ENCODE results near the gene LGALS3. TPM values are rescaled to one million over a fixed set of nuclear protein-coding genes. Genes with fewer than 3 reads are reported as not detected.

The LGALS3 gene
- total RNA-seq, 1 donor from 2014 or later: 60.1 TPM

DNA sequence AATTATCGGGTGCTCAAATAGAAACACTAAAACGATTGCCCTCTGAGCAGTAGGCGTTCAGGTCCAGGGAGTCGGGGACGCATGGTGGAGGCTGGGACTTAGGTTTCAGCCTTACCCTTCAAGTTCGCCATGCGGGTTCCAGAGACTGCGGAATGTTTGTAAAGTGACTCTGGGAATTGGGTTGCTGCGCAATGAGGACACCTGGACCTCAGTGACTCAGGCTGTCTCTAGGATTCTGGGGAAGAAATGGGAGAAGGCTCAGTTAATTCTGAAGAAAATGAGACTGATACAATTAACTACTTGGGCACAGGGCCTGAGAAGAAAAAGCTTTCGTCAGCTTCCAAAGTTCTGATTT lies 1.1 kb downstream of the LGALS3 start:
- no peak for DNase-seq (ENCODE audit: low read depth, low spot score)

DNA sequence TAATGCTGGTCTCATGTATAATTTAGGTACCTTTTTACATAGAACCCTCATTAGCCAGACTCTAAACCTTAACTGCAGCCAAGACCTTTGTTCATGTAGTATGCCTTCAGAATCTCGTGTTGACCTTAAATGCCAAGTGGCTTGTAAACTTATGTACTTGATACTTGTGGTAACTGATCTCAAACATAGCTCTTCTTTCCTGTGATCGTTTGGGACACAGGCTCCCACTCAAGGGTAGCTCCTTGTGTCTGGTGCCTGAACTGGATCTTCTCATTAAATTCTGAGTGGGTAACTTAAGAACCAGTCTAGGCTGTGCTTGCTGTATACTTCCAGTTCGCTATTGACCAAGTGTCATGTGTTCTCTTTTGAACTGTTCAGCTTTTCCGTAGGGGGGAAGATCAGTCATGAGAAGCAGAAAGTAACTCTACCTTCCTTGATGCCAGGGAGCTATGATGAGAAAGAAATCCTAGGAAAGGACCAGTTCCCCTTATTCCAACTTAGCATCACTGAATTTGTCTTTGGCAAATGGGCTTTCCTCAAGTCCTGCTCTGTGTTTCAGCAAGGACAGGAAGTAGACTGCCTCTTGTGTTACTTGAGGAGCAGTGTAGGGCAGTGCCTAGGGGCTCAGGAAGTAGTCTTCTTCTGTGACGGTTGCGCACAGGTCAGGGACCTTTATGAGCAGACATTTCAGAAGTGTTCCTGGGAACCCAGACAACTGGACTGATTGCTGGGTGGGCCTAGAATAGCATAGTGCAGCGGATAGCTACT lies 2.5 kb downstream of the LGALS3 start:
- DNase-seq (ENCODE audit: low read depth, low spot score): no peak

DNA sequence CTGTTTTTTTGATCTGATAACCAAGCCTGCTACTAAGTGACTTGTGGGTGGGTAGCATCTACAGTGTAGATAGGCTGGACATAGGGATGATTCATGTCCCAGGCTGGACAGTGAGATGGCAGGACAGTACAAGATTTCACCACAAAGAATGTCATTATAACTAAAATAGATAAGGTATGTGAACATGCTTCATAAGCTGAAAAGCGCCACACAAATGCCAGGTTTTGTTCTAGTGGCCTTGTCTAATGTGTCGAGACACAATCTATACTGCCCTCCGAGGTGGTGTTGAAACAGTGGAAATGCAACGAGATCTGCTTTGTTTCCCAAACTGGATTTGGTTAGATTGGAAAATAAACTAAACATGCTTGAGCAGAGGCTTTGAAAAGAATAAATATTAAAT lies 4.4 kb downstream of the LGALS3 start:
- no peak for DNase-seq (ENCODE audit: low read depth, low spot score)

GRCh38 chr14:55136241-55136640 lies 7.2 kb downstream of the LGALS3 start:
- no peak for DNase-seq (ENCODE audit: low read depth, low spot score)

- peak; percentile 77 for DNase-seq (ENCODE audit: low read depth, low spot score)
These were observed 8.1 kb downstream of the LGALS3 start for GRCh38 chr14:55136885-55137786.

DNA sequence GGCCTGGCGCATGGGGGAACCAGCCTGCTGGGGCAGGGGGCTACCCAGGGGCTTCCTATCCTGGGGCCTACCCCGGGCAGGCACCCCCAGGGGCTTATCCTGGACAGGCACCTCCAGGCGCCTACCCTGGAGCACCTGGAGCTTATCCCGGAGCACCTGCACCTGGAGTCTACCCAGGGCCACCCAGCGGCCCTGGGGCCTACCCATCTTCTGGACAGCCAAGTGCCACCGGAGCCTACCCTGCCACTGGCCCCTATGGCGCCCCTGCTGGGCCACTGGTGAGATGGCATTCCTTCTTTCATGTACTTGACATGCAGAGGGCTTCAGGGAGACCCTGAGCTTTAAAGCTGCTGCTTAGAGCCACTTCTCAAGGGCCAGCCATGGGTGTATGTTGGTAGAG lies 9.0 kb downstream of the LGALS3 start:
- no peak for DNase-seq (ENCODE audit: low read depth, low spot score)

DNA sequence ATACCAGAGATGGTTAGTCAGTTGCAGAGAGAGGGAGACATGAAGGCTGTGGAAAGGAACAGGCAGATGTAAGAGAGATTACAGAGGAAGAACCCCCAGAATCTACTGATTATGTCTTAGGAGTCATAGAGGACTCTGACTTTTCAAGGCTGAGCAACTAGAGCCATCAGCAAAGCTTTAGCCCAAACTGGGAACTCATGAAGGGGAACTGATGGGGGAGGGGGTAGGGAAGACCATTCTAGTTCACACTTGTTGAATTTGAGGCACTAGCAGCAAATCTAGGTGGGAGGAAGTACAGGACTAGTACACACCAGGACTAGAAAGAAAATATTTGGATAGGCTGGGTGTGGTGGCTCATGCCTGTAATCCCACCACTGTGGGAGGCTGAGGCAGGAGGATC lies 10.1 kb downstream of the LGALS3 start:
- DNase-seq (ENCODE audit: low read depth, low spot score): no peak

DNA sequence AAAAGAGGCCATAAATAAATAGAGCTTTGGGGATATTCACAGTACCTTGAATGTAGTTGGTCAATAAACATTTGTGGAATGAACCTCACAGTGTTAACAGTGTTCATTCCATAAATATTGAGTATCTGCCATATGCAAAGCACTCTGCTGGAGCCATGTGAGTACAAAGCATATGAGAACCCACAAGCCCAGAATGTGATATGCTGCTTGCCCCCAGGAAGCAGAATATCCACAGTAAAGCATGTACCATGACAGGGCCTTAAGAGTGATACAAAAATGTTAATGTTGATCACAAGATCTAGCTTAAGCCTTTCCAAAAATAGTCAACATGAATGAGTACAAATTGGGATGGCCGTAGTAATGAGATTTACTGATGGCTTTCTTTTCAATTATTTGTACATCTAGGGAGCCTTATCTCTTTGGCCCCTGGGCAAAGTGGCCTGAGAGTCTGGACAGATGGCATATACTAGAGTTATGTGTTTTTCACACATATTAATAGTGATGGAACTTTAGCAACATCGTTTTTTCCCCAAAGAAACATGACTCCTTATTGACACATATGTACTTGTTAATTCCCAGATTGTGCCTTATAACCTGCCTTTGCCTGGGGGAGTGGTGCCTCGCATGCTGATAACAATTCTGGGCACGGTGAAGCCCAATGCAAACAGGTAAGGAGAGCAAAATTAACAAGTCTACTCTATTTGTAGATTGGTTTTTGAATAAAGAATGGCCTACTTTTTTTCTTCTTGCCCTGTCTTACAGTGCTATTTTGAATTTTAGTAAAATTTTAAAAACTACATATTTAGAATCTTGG lies 10.9 kb downstream of the LGALS3 start:
- no peak for DNase-seq (ENCODE audit: low read depth, low spot score)

- DNase-seq (ENCODE audit: low read depth, low spot score): no peak
These were observed 12.8 kb downstream of the LGALS3 start for GRCh38 chr14:55141825-55142224.

DNA sequence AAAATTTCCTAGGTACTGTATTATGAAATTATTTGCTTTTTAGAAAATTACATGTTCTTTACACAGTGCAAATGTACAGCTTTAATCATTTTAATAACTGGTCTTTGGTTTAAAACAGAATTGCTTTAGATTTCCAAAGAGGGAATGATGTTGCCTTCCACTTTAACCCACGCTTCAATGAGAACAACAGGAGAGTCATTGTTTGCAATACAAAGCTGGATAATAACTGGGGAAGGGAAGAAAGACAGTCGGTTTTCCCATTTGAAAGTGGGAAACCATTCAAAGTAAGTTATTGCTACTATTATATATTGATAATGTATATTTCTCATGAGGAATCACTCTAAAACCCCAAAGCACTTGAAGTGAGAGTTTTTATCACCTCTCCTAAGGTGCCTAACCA lies 13.4 kb downstream of the LGALS3 start:
- DNase-seq (ENCODE audit: low read depth, low spot score): no peak

DNA sequence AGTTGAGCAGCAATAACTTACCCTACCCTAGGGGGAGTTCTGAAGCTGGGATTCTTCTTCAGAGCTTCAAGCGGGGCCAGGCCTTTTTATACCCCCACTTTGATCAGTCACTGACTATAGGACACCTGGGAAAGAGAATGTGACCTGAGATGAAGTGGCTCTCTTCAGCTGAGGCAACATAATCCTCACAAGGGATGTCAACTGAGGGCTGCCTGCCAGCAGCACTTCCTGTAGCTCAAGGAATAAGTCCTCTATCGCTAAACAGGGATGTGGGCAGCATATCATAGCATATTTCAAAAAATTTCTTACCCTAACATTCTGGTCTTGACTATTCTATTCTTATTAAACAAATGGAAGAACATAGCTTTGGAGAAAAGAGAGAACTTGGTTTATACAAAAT lies 17.4 kb downstream of the LGALS3 start:
- DNase-seq (ENCODE audit: low read depth, low spot score): no peak

DNA sequence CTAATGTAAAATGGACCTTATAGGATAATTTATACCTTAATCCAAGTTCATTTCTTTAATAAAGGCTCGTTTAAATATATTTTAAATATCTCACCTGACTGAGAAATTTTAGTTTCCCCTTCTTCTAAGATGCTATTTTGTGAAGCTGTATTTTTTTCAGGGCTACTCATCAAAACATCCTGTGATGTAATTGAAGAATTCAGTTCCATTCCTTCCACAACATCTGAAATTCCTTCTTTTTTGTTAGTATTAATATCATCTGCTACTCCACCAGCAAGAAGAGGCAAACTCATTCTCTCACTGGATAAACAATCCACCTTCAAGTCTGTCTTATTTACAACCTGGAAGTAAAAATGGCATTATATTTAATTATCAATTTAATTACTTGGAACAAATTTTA lies 22.5 kb downstream of the LGALS3 start:
- DNase-seq (ENCODE audit: low read depth, low spot score): no peak

DNA sequence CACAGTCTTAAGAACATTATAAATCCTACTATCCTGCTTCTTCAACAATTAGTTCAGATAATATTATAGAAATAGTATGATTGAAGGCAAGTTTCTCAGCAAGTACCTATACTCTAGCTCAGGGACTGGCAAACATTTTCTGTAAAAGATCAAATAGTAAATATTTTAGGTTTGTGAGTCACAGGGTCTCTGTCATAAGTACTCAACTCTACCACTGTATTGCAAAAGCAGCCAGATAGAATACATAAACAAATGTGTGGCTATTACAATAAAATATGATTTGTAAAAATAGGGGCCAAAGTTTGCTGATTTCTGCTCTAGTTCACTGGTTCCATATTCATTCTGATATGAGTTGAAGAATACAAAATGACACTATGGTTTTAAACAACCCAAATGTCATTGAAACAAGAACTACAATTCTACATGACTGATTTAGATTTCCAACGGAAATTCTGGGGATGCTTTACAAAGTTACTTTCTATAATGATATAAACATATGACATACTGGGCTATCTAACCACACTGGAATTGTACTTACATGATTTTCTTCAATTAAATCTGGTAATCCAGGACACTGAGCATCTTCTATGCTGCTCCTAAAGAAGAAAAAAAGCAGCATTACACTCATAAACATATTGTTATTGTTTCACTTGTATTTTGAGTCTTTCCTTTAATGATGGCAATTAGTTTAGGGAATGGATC lies 23.2 kb downstream of the LGALS3 start:
- DNase-seq (ENCODE audit: low read depth, low spot score): no peak

- no peak for DNase-seq (ENCODE audit: low read depth, low spot score)
These were observed 24.9 kb downstream of the LGALS3 start for GRCh38 chr14:55153951-55154350.

DNA sequence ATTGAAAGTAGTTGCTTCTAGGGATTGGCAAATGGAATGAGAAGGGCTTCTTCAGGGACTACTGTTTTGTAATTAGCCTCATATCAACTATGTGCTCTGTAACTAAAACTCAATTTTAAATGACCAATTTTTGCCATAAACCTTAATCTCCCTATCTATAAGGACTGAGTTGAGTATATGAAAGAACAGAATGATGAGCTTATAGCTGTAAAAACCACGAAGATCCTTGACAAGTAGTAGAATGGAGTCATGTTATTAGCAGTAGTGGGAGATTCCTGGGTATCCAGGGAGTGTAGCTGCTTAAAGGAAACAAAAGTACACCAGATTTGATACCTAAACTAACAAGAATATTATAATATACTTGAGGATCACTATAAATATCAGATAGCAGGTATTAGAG lies 28.0 kb downstream of the LGALS3 start:
- no peak for DNase-seq (ENCODE audit: low read depth, low spot score)

- DNase-seq (ENCODE audit: low read depth, low spot score): no peak
These were observed 29.4 kb downstream of the LGALS3 start for GRCh38 chr14:55158412-55158811.

DNA sequence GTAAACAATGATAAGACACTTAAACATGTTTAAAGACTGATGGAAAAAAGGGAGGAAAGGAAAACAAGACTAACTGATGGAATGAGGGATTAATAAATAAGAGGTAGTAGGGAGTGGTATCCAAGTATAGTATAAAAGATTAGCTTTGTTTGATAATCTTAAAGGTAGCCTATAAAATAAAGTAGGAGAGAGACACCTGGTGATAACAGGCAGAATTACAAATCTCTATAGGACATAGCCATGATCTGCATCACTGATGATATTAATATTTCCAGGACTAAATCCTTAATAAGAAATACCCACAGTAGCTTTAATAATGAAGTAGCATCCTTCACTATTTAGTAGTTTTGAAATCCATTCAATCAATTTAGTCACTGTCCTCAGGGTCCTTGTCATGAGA lies 31.9 kb downstream of the LGALS3 start:
- DNase-seq (ENCODE audit: low read depth, low spot score): no peak

- no peak for DNase-seq (ENCODE audit: low read depth, low spot score)
These were observed 41.5 kb downstream of the LGALS3 start for GRCh38 chr14:55170526-55170925.

- no peak for DNase-seq (ENCODE audit: low read depth, low spot score)
These were observed 51.0 kb downstream of the LGALS3 start for GRCh38 chr14:55180006-55180405.

DNA sequence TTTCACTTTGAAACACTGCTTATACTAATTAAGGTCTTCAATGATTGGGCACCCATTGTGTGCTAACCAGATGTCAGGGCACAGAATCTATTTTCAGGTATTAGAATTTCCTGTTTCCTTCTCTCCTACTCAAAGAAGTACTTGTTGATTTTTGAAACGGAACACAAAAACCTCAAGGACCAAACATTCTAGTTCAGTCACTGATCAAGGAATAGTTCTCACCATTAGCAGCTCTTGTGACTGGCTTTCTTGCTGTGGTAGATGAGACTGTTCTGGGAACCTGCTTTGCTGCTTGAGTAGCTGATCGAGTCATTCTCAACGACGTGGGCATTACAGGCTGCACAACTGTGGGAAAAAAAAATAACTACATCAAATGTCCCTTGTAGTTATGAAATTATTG lies 51.4 kb downstream of the LGALS3 start:
- no peak for DNase-seq (ENCODE audit: low read depth, low spot score)

GRCh38 chr14:55188686-55189295 lies 59.7 kb downstream of the LGALS3 start:
- DNase-seq (ENCODE audit: low read depth, low spot score): no peak
